ENCODE data around the gene DERA.

- TF ChIP-seq EZH2 (IDR thresholded peaks at IDR 0.05; ENCODE audit: borderline replicate concordance, low read depth, low read length, poor library complexity, severe bottlenecking) (no peak), CTCF (conservative IDR thresholded peaks at IDR 0.05; ENCODE audit: low read depth, low read length) (no peak)
These were observed 126.4 kb downstream of the DERA start for GRCh38 chr12:16037533-16037932.

Data from A673 (cell line).